A673 (cell line): ENCODE measurements around the gene AMACR. TPM values are rescaled to one million over a fixed set of nuclear protein-coding genes. Genes with fewer than 3 reads are reported as not detected.
"Not testable (repeated sequence)": the region's sequence is repeated elsewhere in the genome, so short reads cannot be mapped to it uniquely, and the experiment has no call there.

Experiments
- BruUV-seq: library from RNA; stranded (reverse); fragments of 400-500 nt; replicated peaks from 2 replicates; lab custom pipeline; 2021; lab: Mats Ljungman, UMichigan
- CTCF ChIA-PET: fragments of 300-600 bp; sonication (Branson Sonifier 250); formaldehyde crosslinking; loops from one replicate; lab custom pipeline; 2022; ENCODE audit warnings: antibody characterized with exemption; lab: Charles Lee
- POLR2A ChIA-PET: fragments of 300-600 bp; sonication (Branson Sonifier 250); formaldehyde crosslinking; loops from one replicate; lab custom pipeline; 2022; ENCODE audit warnings: antibody characterized with exemption; ENCODE audit not compliant: low non-redundant PET; lab: Charles Lee
- DNase-seq: peaks from one replicate; pipeline ENCODE4 v3.0.0-alpha.2; 2015; ENCODE audit warnings: low spot score
- H3K27ac ChIP-seq: fragments of 200-600 bp; sonication (generic); 2 replicates; pipeline ENCODE4 v1.5.1; 2016; ENCODE audit warnings: mixed run types, low read depth, mild to moderate bottlenecking, mixed read lengths, antibody characterized with exemption, low read length; ENCODE audit not compliant: poor library complexity, severe bottlenecking
- H3K27me3 ChIP-seq: fragments of 200-600 bp; sonication (generic); replicated peaks from 2 replicates; pipeline ENCODE4 v1.6.1; 2017; ENCODE audit warnings: mixed run types, low read depth, mild to moderate bottlenecking, mixed read lengths, antibody characterized with exemption, low read length; ENCODE audit not compliant: insufficient read depth, poor library complexity
- H3K36me3 ChIP-seq: fragments of 200-600 bp; sonication (generic); 2 replicates; pipeline ENCODE4 v1.6.1; 2016; ENCODE audit warnings: mixed run types, mild to moderate bottlenecking, mixed read lengths, antibody characterized with exemption, low read length; ENCODE audit not compliant: insufficient read depth, poor library complexity, severe bottlenecking
- H3K4me1 ChIP-seq: fragments of 200-600 bp; sonication (generic); 2 replicates; pipeline ENCODE4 v1.6.1; 2017; ENCODE audit warnings: mixed run types, mild to moderate bottlenecking, mixed read lengths, antibody characterized with exemption, low read length; ENCODE audit not compliant: insufficient read depth, poor library complexity, severe bottlenecking
- H3K4me3 ChIP-seq: fragments of 200-600 bp; sonication (generic); 2 replicates; pipeline ENCODE4 v1.5.1; 2016; ENCODE audit warnings: low read depth, mixed run types, mild to moderate bottlenecking, mixed read lengths, low read length; ENCODE audit not compliant: poor library complexity, severe bottlenecking
- H3K9me3 ChIP-seq: fragments of 200-600 bp; sonication (generic); 2 replicates; pipeline ENCODE4 v1.6.1; 2016; ENCODE audit warnings: mixed run types, low read depth, mild to moderate bottlenecking, mixed read lengths, antibody characterized with exemption, low read length; ENCODE audit not compliant: poor library complexity, severe bottlenecking
- CTCF ChIP-seq: fragments of 300-800, 200-600 bp; sonication (generic); conservative IDR thresholded peaks from 2 replicates; pipeline ENCODE4 v1.5.1; 2017; ENCODE audit warnings: low read depth, mild to moderate bottlenecking, antibody characterized with exemption, low read length, moderate library complexity, mixed read lengths
- EZH2 ChIP-seq: fragments of 200-600 bp; sonication (generic); IDR thresholded peaks from 2 replicates; pipeline ENCODE4 v1.6.1; 2017; ENCODE audit warnings: borderline replicate concordance, low read depth, mild to moderate bottlenecking, mixed read lengths, antibody characterized with exemption, low read length; ENCODE audit not compliant: poor library complexity, severe bottlenecking
- intact Hi-C: fragments of 100-400 bp; cut with micrococcal nuclease; formaldehyde crosslinking; loops from one replicate; pipeline ENCODE4 v1.10.0; 2022; ENCODE audit not compliant: unreplicated experiment
- total RNA-seq: library from RNA; stranded (reverse); gene quantifications from 2 replicates; pipeline ENCODE4 v1.2.3, GENCODE V29; 2021

Gene AMACR
- total RNA-seq, 1 experiment from 2014 or later: 13.9 TPM

GRCh38 chr5:33964132-33964700 lies 43.6 kb downstream of the AMACR start:
- Histone ChIP-seq H3K36me3 (no peaks in the 10 kb centered on the region), H3K4me3 (no peak overlapping the region), H3K27me3 (no peaks in the 10 kb centered on the region), H3K27ac (no peak overlapping the region), H3K4me1 (no peaks in the 10 kb centered on the region), H3K9me3 (no peaks in the 10 kb centered on the region)
- ChIA-PET POLR2A (no interaction called here), CTCF (no interaction called here)
- TF ChIP-seq CTCF (no peak), EZH2 (no peak)
- intact Hi-C loops: no loop called here
- no peak for DNase-seq
- no TSS peak for BruUV-seq

DNA sequence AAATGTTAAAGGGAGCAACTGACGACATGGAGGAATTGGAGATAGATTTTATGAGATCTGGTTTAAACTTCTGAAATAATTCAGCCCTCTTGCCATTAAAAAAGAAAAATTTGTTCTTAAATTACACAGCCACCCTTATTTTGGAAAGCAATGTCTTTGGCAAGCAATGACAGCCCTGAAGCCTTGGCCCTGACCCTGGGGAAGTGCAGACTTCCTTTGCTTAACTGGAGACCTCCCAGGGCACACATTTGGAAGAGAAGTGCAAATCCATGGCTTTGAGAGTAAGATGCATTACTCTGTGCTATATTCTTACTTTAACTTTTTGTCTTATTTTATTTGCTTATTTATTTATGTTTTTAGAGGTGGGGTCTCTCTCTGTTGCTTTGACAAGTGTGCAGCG lies 49.7 kb downstream of the AMACR start:
- Histone ChIP-seq H3K4me3 (no peak overlapping the region), H3K27ac (no peak overlapping the region), H3K9me3 (no peaks in the 10 kb centered on the region), H3K36me3 (no peaks in the 10 kb centered on the region), H3K4me1 (no peaks in the 10 kb centered on the region), H3K27me3 (no peaks in the 10 kb centered on the region)
- CTCF ChIA-PET: no interaction called here
- DNase-seq: no peak
- POLR2A ChIA-PET: no interaction called here
- BruUV-seq: no TSS peak
- TF ChIP-seq EZH2 (no peak), CTCF (no peak)
- intact Hi-C loops: no loop called here

DNA sequence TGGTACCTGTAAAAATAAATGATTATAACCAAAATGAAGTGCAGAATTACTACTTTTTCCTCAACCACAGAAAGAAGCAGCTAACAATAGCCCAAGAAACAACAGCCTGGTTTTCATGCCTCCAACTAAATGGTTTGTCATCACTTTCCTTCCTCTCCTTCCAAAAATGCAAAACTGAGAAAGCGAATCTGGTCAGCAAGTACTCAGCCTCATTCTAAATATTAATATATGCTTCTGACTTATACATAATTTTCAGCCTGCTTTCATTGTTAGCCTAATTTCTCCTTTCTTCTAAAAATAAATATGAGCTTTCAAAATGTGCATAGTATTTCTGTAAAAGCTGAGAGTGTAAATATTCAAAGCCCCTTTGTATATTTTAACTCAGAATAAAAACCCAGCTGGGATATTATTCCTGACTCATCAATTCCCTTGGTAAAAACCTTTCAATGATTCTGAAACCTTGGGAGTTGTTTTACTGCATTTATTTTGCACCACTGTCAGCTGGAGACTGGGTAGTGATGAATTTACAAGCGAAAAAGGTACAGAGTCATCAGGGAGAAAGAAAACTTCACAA lies 50.2 kb downstream of the AMACR start:
- TF ChIP-seq EZH2: no peak
- TF ChIP-seq CTCF: no peak
- Histone ChIP-seq H3K27ac (no peak overlapping the region), H3K4me1 (no peaks in the 10 kb centered on the region), H3K36me3 (no peaks in the 10 kb centered on the region), H3K4me3 (no peak overlapping the region), H3K9me3 (no peaks in the 10 kb centered on the region), H3K27me3 (no peaks in the 10 kb centered on the region)
- BruUV-seq: no TSS peak
- CTCF ChIA-PET: no interaction called here
- DNase-seq: no peak
- POLR2A ChIA-PET: no interaction called here
- intact Hi-C loops: no loop called here

GRCh38 chr5:33952175-33952574 lies 55.7 kb downstream of the AMACR start:
- CTCF ChIA-PET, H3K9me3 ChIP-seq, H3K27me3 ChIP-seq, POLR2A ChIA-PET, BruUV-seq, H3K27ac ChIP-seq, H3K4me3 ChIP-seq, intact Hi-C loops, DNase-seq, H3K4me1 ChIP-seq, H3K36me3 ChIP-seq: not testable (repeated sequence)
